ENCODE measurements around the gene FAM177B. TPM values are rescaled to one million over a fixed set of nuclear protein-coding genes. Genes with fewer than 3 reads are reported as not detected.

Gene FAM177B
- total and polyA plus RNA-seq, 4 donors: 0.09 to 0.17 TPM; not detected in 2

- peaks cover 0 to 2% (median 0%) of the 10 kb centered on the region in 4 donors for H3K36me3 ChIP-seq (ENCODE audit: control insufficient read depth in 4 of 4, insufficient read depth in 3 of 4, low read depth in 1 of 4, low read length in 3 of 4)
- H3K9ac ChIP-seq (ENCODE audit: low read depth in 1 of 2, low read length in 2 of 2): no peak overlapping the region
- peaks cover 7 to 23% (median 16%) of the 10 kb centered on the region in 4 donors for H3K4me1 ChIP-seq (ENCODE audit: control insufficient read depth in 4 of 4, insufficient read depth in 4 of 4, low read length in 3 of 4)
- no peak for DNase-seq (ENCODE audit: low spot score)
- no peaks in the 10 kb centered on the region for H3K27me3 ChIP-seq (ENCODE audit: control insufficient read depth in 4 of 4, insufficient read depth in 4 of 4, low read length in 3 of 4)
- H3K4me3 ChIP-seq (ENCODE audit: low read depth in 1 of 3, low read length in 3 of 3): no peak overlapping the region
- H3K9me3 ChIP-seq (ENCODE audit: control insufficient read depth in 4 of 4, low read length in 3 of 4): no peaks in the 10 kb centered on the region
- TF ChIP-seq CTCF (IDR thresholded peaks at IDR 0.05; ENCODE audit: low read depth, low read length, missing input control) (no peak), HNF4A (conservative IDR thresholded peaks at IDR 0.05) (no peak), REST (IDR thresholded peaks at IDR 0.05) (no peak), FOXA1 (IDR thresholded peaks at IDR 0.05) (no peak), TAF1 (conservative IDR thresholded peaks at IDR 0.05) (no peak)
- no peak overlapping the region for H3K27ac ChIP-seq (ENCODE audit: low read depth in 1 of 2, low read length in 2 of 2)
- 89% methylated on average over 5 of the region's 5 CpGs for WGBS
Observed at GRCh38 chr1:222709700-222710153, 27.3 kb upstream of the FAM177B start.

GRCh38 chr1:222711319-222712252, 25.4 kb upstream of the FAM177B start:
- peak; percentile 75 for DNase-seq (ENCODE audit: low spot score)
- peak overlapping the region; percentile 85 to 94 for H3K9ac ChIP-seq (ENCODE audit: low read depth in 1 of 2, low read length in 2 of 2)
- H3K27me3 ChIP-seq (ENCODE audit: control insufficient read depth in 4 of 4, insufficient read depth in 4 of 4, low read length in 3 of 4): no peaks in the 10 kb centered on the region
- H3K36me3 ChIP-seq (ENCODE audit: control insufficient read depth in 4 of 4, insufficient read depth in 3 of 4, low read depth in 1 of 4, low read length in 3 of 4): peaks cover 4 to 5% (median 4%) of the 10 kb centered on the region in 4 donors
- no peak for TF ChIP-seq HNF4A (conservative IDR thresholded peaks at IDR 0.05)
- TF ChIP-seq FOXA1 (IDR thresholded peaks at IDR 0.05): no peak
- TF ChIP-seq HNF4G (IDR thresholded peaks at IDR 0.05): no peak
- TF ChIP-seq GABPA (IDR thresholded peaks at IDR 0.05 in 1 of 2, conservative IDR thresholded peaks at IDR 0.05 in 1 of 2): no peak
- TF ChIP-seq ATF3 (IDR thresholded peaks at IDR 0.05): no peak
- TF ChIP-seq ZBTB33 (IDR thresholded peaks at IDR 0.05): no peak
- no peak for TF ChIP-seq FOXA2 (IDR thresholded peaks at IDR 0.05)
- peak overlapping the region; percentile 93 to 100 (median 98) for H3K4me3 ChIP-seq (ENCODE audit: low read depth in 1 of 3, low read length in 3 of 3)
- H3K4me1 ChIP-seq (ENCODE audit: control insufficient read depth in 4 of 4, insufficient read depth in 4 of 4, low read length in 3 of 4): peaks cover 7 to 23% (median 16%) of the 10 kb centered on the region in 4 donors
- no peaks in the 10 kb centered on the region for H3K9me3 ChIP-seq (ENCODE audit: control insufficient read depth in 4 of 4, low read length in 3 of 4)
- WGBS: under 1% methylated on average over 42 of the region's 42 CpGs
- peak overlapping the region; percentile 98 to 99 for H3K27ac ChIP-seq (ENCODE audit: low read depth in 1 of 2, low read length in 2 of 2)

Measured in liver (tissue), 9 donors.